DND-41 (cell line): ENCODE results near the gene CYP17A1.
A peak's percentile ranks its signal among the peaks of the same experiment; 100 is the strongest.

Source experiments
- ATAC-seq: fragments of 200-7000 bp; cut with Tn5 transposase; 3 replicates; pipeline ENCODE4 v1.9.1; 2021; ENCODE audit warnings: low read depth; ENCODE audit not compliant: insufficient read depth
- DNase-seq: peaks from one replicate; pipeline ENCODE4 v3.0.0-alpha.2; 2020
- H2AFZ ChIP-seq: 2 replicates; pipeline ENCODE4 v1.6.0; 2012; ENCODE audit warnings: low read depth, low read length
- H3K27ac ChIP-seq: 2 replicates; pipeline ENCODE4 v1.5.1; 2012; ENCODE audit warnings: low read length, inconsistent platforms
- H3K27me3 ChIP-seq: fragments of 200-600 bp; sonication (generic); 2 replicates; pipeline ENCODE4 v1.6.0; 2012; ENCODE audit warnings: low read length, mild to moderate bottlenecking, inconsistent platforms; ENCODE audit not compliant: insufficient read depth, poor library complexity
- H3K36me3 ChIP-seq: 2 replicates; pipeline ENCODE4 v1.5.1; 2012; ENCODE audit warnings: low read length, inconsistent platforms; ENCODE audit not compliant: insufficient read depth
- H3K4me1 ChIP-seq: 2 replicates; pipeline ENCODE4 v1.5.1; 2012; ENCODE audit warnings: mild to moderate bottlenecking, low read length; ENCODE audit not compliant: insufficient read depth
- H3K4me2 ChIP-seq: 2 replicates; pipeline ENCODE4 v1.6.0; 2012; ENCODE audit warnings: mild to moderate bottlenecking, moderate library complexity, low read length, inconsistent platforms; ENCODE audit not compliant: insufficient read depth
- H3K4me3 ChIP-seq, 2 experiments: fragments of 200-600 bp in 1 of 2; shearing (Covaris generic) in 1 of 2; 2 replicates each; pipeline ENCODE4 v1.5.1; 2012 to 2016; ENCODE audit warnings: inconsistent platforms in 2 of 2, low read length in 2 of 2, mild to moderate bottlenecking in 2 of 2, low read depth in 1 of 2, moderate library complexity in 1 of 2
- H3K79me2 ChIP-seq: 2 replicates; pipeline ENCODE4 v1.6.0; 2012; ENCODE audit warnings: low read length, inconsistent platforms; ENCODE audit not compliant: insufficient read depth
- H3K9ac ChIP-seq: 2 replicates; pipeline ENCODE4 v1.6.0; 2012; ENCODE audit warnings: low read depth, mild to moderate bottlenecking, inconsistent platforms, low read length, moderate library complexity
- H3K9me3 ChIP-seq: 2 replicates; pipeline ENCODE4 v1.5.1; 2012; ENCODE audit warnings: low read length, moderate library complexity, mild to moderate bottlenecking, inconsistent platforms; ENCODE audit not compliant: insufficient read depth, severe bottlenecking
- H4K20me1 ChIP-seq: 2 replicates; pipeline ENCODE4 v1.6.0; 2012; ENCODE audit warnings: low read length; ENCODE audit not compliant: insufficient read depth
- EZH2 ChIP-seq: IDR thresholded peaks from 3 replicates; pipeline ENCODE4 v1.6.1; 2012; ENCODE audit warnings: borderline replicate concordance, low read depth, mild to moderate bottlenecking, moderate library complexity, low read length, inconsistent platforms; ENCODE audit not compliant: severe bottlenecking
- TF ChIP-seq, protein P1 (sequence below): IDR thresholded peaks from 2 replicates; pipeline ENCODE4 v1.5.1; 2012; ENCODE audit warnings: borderline replicate concordance, low read length, moderate library complexity, mild to moderate bottlenecking; ENCODE audit not compliant: poor library complexity, severe bottlenecking; ENCODE audit errors: extremely low read depth

The CYP17A1 gene

DNA sequence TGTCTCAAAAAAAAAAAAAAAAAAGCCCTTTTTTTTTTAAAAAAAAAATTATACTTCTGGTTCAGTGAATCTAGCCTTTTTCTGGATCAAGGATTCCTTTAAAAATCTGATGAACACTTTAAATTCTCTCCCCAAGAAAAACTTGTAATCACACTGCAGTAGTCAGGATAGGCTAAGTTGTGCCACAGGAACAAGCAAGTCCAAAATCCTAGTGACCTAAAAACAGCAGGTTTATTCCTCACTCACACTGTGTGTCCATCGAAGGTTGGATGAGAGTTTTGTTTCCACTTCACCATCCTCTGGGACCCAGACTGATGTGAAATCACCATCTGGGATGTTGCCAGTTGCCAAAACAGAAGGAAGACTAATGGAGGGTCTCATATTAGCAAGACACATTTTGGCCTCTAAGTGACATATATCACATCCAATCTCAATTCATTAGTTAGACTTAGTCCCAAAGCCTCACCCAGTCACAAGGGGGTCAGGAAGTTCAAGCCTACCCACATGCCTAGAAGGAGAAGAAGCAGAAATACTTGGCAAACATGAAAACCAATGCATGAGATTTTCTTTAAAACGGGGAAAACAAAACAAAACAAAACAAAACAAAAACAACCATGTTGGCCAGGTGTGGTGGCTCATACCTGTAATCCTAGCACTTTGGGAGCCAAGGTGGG is 32.7 kb downstream of the CYP17A1 start:
- Histone ChIP-seq H3K9me3 (no peaks in the 10 kb centered on the region), H3K4me2 (no peak overlapping the region), H3K27ac (no peak overlapping the region), H3K36me3 (peaks cover 42% of the 10 kb centered on the region), H3K79me2 (peaks cover 25% of the 10 kb centered on the region), H3K4me1 (peaks cover 13% of the 10 kb centered on the region), H3K4me3 (no peak overlapping the region), H4K20me1 (0 out of 2 replicates have a peak, but pooled peaks cover 3% of the 10 kb centered on the region), H2AFZ (no peak overlapping the region), H3K9ac (no peak overlapping the region), H3K27me3 (no peaks in the 10 kb centered on the region)
- TF ChIP-seq, protein P1, sequence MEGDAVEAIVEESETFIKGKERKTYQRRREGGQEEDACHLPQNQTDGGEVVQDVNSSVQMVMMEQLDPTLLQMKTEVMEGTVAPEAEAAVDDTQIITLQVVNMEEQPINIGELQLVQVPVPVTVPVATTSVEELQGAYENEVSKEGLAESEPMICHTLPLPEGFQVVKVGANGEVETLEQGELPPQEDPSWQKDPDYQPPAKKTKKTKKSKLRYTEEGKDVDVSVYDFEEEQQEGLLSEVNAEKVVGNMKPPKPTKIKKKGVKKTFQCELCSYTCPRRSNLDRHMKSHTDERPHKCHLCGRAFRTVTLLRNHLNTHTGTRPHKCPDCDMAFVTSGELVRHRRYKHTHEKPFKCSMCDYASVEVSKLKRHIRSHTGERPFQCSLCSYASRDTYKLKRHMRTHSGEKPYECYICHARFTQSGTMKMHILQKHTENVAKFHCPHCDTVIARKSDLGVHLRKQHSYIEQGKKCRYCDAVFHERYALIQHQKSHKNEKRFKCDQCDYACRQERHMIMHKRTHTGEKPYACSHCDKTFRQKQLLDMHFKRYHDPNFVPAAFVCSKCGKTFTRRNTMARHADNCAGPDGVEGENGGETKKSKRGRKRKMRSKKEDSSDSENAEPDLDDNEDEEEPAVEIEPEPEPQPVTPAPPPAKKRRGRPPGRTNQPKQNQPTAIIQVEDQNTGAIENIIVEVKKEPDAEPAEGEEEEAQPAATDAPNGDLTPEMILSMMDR, result no peak
- TF ChIP-seq EZH2, result no peak
- DNase-seq (no peak), ATAC-seq (no peak)

DNA sequence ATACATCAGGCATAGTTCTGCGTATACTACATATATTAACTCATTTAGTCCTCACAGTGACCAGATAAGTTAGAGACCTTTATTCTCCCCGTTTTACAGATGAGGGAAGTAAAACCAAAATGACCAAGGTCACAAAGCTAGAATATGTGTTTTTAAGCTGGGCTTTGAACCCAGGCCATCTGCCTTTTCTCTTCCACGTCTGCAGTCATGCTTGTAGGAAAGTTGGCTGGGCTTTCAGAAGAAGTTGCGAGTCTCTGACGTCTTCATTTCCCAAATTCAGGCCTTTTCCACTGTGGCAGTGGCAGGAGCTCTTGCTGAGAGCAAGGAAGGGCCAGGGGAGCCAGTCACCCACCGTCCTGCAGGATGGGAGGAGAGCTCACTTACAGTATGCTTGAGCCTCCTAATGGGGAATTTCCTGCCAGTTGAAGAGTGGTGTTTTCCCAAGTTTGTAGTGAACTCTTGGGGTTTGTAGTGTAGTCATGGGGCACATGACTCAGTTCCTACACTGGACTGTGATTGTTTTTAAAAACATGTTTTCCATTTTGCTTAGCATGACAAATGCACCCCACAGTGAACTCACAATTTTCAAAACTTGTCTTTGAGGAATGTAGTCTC is 34.2 kb downstream of the CYP17A1 start:
- no peak for ATAC-seq
- H4K20me1 ChIP-seq, result 0 out of 2 replicates have a peak, but pooled peaks cover 3% of the 10 kb centered on the region
- H3K27ac ChIP-seq, result peak overlapping the region; percentile 52
- TF ChIP-seq, protein P1, result no peak
- no peak for TF ChIP-seq EZH2
- H3K9ac ChIP-seq, result no peak overlapping the region
- no peak overlapping the region for H2AFZ ChIP-seq
- peaks cover 4% of the 10 kb centered on the region; the same call in 1 of the 2 replicates for H3K4me1 ChIP-seq
- no peaks in the 10 kb centered on the region for H3K27me3 ChIP-seq
- no peak overlapping the region for H3K4me2 ChIP-seq
- peaks cover 56% of the 10 kb centered on the region for H3K36me3 ChIP-seq
- H3K79me2 ChIP-seq, result peaks cover 25% of the 10 kb centered on the region
- no peak for DNase-seq
- H3K4me3 ChIP-seq, result no peak overlapping the region
- no peaks in the 10 kb centered on the region for H3K9me3 ChIP-seq

DNA sequence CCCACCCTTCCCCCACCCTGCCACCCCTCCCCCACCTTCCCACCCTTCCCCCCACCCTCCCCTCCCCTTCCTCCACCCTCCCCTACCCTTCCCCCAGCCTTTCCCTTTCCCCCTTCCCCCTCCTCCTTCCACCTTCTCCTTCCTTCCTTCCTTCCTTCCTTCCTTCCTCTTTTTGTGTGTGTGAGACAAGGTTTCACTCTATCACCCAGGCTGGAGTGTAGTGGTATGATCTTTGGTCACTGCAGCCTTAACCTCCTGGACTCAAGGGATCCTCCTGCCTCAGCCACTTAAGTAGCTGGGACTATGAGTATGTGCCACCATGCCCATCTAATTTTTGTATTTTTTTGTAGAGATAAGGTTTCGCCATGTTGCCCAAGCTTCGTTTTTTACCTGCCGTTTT is 35.2 kb downstream of the CYP17A1 start:
- H3K4me3 ChIP-seq, result no peak overlapping the region
- H3K9me3 ChIP-seq, result no peaks in the 10 kb centered on the region
- TF ChIP-seq EZH2, result no peak
- TF ChIP-seq, protein P1, result no peak
- H3K36me3 ChIP-seq, result peaks cover 60% of the 10 kb centered on the region
- DNase-seq (no peak), ATAC-seq (no peak)
- no peak overlapping the region for H3K4me2 ChIP-seq
- no peak overlapping the region for H2AFZ ChIP-seq
- H3K9ac ChIP-seq, result no peak overlapping the region
- peaks cover 25% of the 10 kb centered on the region for H3K79me2 ChIP-seq
- H4K20me1 ChIP-seq, result peaks cover 3% of the 10 kb centered on the region; the same call in 1 of the 2 replicates
- H3K4me1 ChIP-seq, result no peaks in the 10 kb centered on the region
- no peaks in the 10 kb centered on the region for H3K27me3 ChIP-seq
- no peak overlapping the region for H3K27ac ChIP-seq
